ENCODE results near the gene CNP.

- no peak for TF ChIP-seq POLR2A (IDR thresholded peaks at IDR 0.05)
- TF ChIP-seq CTCF (IDR thresholded peaks at IDR 0.05), result no peak
Observed at GRCh38 chr17:42001729-42002128, 35.1 kb downstream of the CNP start.

Data from Peyer's patch (tissue), 4 donors.